ENCODE measurements around the gene TLR4. TPM values are rescaled to one million over a fixed set of nuclear protein-coding genes. Genes with fewer than 3 reads are reported as not detected.

The TLR4 gene
- total and polyA plus RNA-seq, 10 of the 15 experiments (the other 5 are each of a cell fraction or from before 2014, with no cell fraction given), result 0.03 to 0.50 (median 0.16) TPM

- ChIA-PET SMC1A (ENCODE audit: uncharacterized antibody, unreplicated experiment) (no interaction called here), CTCF (no interaction called here), RAD21 (ENCODE audit: unreplicated experiment) (no interaction called here), POLR2A (no interaction called here)
- 86% methylated on average over 1 of the region's 1 CpG for WGBS (ENCODE audit: insufficient coverage, insufficient replicate concordance, low lambda C conversion rate, missing lambda C conversion rate)
- Histone ChIP-seq H3K27me3 (replicated peaks in 1 of 2; ENCODE audit: control insufficient read depth in 2 of 2, insufficient read depth in 2 of 2, low read length in 1 of 2) (no peaks in the 10 kb centered on the region), H3K4me3 (no peak overlapping the region), H3K79me2 (ENCODE audit: control insufficient read depth, insufficient read depth, low read length) (no peaks in the 10 kb centered on the region), H4K20me1 (ENCODE audit: control insufficient read depth, insufficient read depth) (no peaks in the 10 kb centered on the region), H3K9me3 (replicated peaks; ENCODE audit: control insufficient read depth, insufficient read depth, low read length) (no peaks in the 10 kb centered on the region; the same call in 2 of the 3 replicates), H2AFZ (ENCODE audit: control insufficient read depth, low read depth, low read length) (no peak overlapping the region), H3K27ac (ENCODE audit: control insufficient read depth, insufficient read depth) (no peak overlapping the region), H3K4me1 (ENCODE audit: control insufficient read depth, insufficient read depth, low read length) (peaks cover 3% of the 10 kb centered on the region; the same call in 1 of the 2 replicates), H3K36me3 (ENCODE audit: control insufficient read depth in 2 of 2, insufficient read depth in 2 of 2, low read length in 1 of 2) (no peaks in the 10 kb centered on the region), H3K9ac (ENCODE audit: control insufficient read depth, insufficient read depth, low read length) (no peak overlapping the region), H3K4me2 (ENCODE audit: control insufficient read depth, insufficient read depth) (no peak overlapping the region)
- no TSS peak for BruUV-seq (replicated peaks)
- ATAC-seq (no peak), FAIRE-seq (no peak), DNase-seq (ENCODE audit: low read depth, low spot score) (no peak)
- intact Hi-C loops (cut with micrococcal nuclease; ENCODE audit: unreplicated experiment), result no loop called here
- no peak for TF ChIP-seq JUNB (IDR thresholded peaks at IDR 0.05)
- TF ChIP-seq GATAD2B (conservative IDR thresholded peaks at IDR 0.05; ENCODE audit: low read depth), result no peak
- TF ChIP-seq MYC (IDR thresholded peaks at IDR 0.05; ENCODE audit: insufficient read depth, insufficient read length, insufficient replicate concordance, low read length, severe bottlenecking), result no peak
- no peak for TF ChIP-seq CTCF (IDR thresholded peaks at IDR 0.05 in 2 of 3, conservative IDR thresholded peaks at IDR 0.05 in 1 of 3; ENCODE audit: control insufficient read depth in 2 of 3, extremely low read depth in 1 of 3, insufficient read depth in 1 of 3, low read depth in 3 of 3, low read length in 3 of 3)
- no peak for TF ChIP-seq ETV6 (conservative IDR thresholded peaks at IDR 0.05 in 1 of 2, IDR thresholded peaks at IDR 0.05 in 1 of 2; ENCODE audit: borderline replicate concordance in 1 of 2, low read depth in 1 of 2)
- TF ChIP-seq KDM1A (IDR thresholded peaks at IDR 0.05; ENCODE audit: borderline replicate concordance), result no peak
- TF ChIP-seq TCF12 (IDR thresholded peaks at IDR 0.05; ENCODE audit: low read depth, low read length), result no peak
- TF ChIP-seq ESRRA (IDR thresholded peaks at IDR 0.05; ENCODE audit: low read length), result no peak
- no peak for TF ChIP-seq SMC3 (IDR thresholded peaks at IDR 0.05; ENCODE audit: borderline replicate concordance, low read length)
- no peak for TF ChIP-seq PKNOX1 (IDR thresholded peaks at IDR 0.05)
- no peak for TF ChIP-seq RAD51 (IDR thresholded peaks at IDR 0.05)
- no peak for TF ChIP-seq PBX3 (IDR thresholded peaks at IDR 0.05; ENCODE audit: insufficient replicate concordance, low read depth, low read length)
- TF ChIP-seq FOXK2 (IDR thresholded peaks at IDR 0.05), result no peak
- TF ChIP-seq ZZZ3 (IDR thresholded peaks at IDR 0.05; ENCODE audit: control insufficient read depth, insufficient read length, low read depth), result no peak
- TF ChIP-seq YY1 (IDR thresholded peaks at IDR 0.05; ENCODE audit: low read depth, low read length), result no peak
- TF ChIP-seq TCF3 (IDR thresholded peaks at IDR 0.05; ENCODE audit: borderline replicate concordance, insufficient read depth, low read depth, low read length), result no peak
- TF ChIP-seq, protein P1, sequence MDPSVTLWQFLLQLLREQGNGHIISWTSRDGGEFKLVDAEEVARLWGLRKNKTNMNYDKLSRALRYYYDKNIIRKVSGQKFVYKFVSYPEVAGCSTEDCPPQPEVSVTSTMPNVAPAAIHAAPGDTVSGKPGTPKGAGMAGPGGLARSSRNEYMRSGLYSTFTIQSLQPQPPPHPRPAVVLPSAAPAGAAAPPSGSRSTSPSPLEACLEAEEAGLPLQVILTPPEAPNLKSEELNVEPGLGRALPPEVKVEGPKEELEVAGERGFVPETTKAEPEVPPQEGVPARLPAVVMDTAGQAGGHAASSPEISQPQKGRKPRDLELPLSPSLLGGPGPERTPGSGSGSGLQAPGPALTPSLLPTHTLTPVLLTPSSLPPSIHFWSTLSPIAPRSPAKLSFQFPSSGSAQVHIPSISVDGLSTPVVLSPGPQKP (IDR thresholded peaks at IDR 0.05; ENCODE audit: low read depth, low read length), result no peak
- TF ChIP-seq CHD2 (IDR thresholded peaks at IDR 0.05; ENCODE audit: borderline replicate concordance, low read depth, low read length), result no peak
- TF ChIP-seq BHLHE40 (IDR thresholded peaks at IDR 0.05; ENCODE audit: borderline replicate concordance in 1 of 2, low read depth in 2 of 2, low read length in 1 of 2), result no peak
- no peak for TF ChIP-seq SPI1 (IDR thresholded peaks at IDR 0.05; ENCODE audit: borderline replicate concordance, insufficient read depth, low read depth, low read length)
- in situ Hi-C loops (cut with MboI), result no loop called here
Observed at GRCh38 chr9:117707561-117707960, 3.4 kb downstream of the TLR4 start.

All from GM12878 (cell line).